HepG2 (cell line): ENCODE measurements around the gene IPO8. TPM values are rescaled to one million over a fixed set of nuclear protein-coding genes. Genes with fewer than 3 reads are reported as not detected.
"Not testable (repeated sequence)": the region's sequence is repeated elsewhere in the genome, so short reads cannot be mapped to it uniquely, and the experiment has no call there.

Source experiments
- ATAC-seq: fragments of 200-7000 bp; cut with Tn5 transposase; 3 replicates; pipeline ENCODE4 v1.9.1; 2020; ENCODE audit warnings: mild to moderate bottlenecking, moderate library complexity
- BruUV-seq: library from RNA; stranded (reverse); fragments of 400-500 nt; replicated peaks from 2 replicates; lab custom pipeline; 2021; lab: Mats Ljungman, UMichigan
- CTCF ChIA-PET: fragments of 300-600 bp; formaldehyde crosslinking; extraction: SDS; loops from one replicate; lab custom pipeline; 2021; ENCODE audit warnings: low total read pairs, inconsistent platforms, low intra/inter-chr PET ratio; lab: Yijun Ruan, JAX
- POLR2A ChIA-PET: fragments of 350-600 bp; sonication (Branson Sonifier 250); formaldehyde crosslinking; loops from one replicate; lab custom pipeline; 2020; ENCODE audit warnings: antibody characterized with exemption, inconsistent platforms; lab: Yijun Ruan, JAX
- DNase-seq: peaks from one replicate; pipeline ENCODE4 v3.0.0-alpha.2; 2015; ENCODE audit warnings: low spot score
- FAIRE-seq: peaks from 3 replicates; lab custom pipeline; 2011; peaks lifted over from hg19 to GRCh38; lab: Jason Lieb, UNC
- H2AFZ ChIP-seq: one replicate; pipeline ENCODE4 v1.6.1; 2011; ENCODE audit warnings: low read length, inconsistent platforms
- H3K27ac ChIP-seq: fragments of 300-600 bp; 3 replicates; pipeline ENCODE4 v1.8.0; 2011; ENCODE audit warnings: mixed run types, mild to moderate bottlenecking, mixed read lengths, low read length, inconsistent platforms; ENCODE audit not compliant: insufficient read depth; ENCODE audit errors: extremely low read length
- H3K27me3 ChIP-seq, 2 experiments: fragments of 200-600 bp in 1 of 2; 2 replicates in 1 of 2; 3 replicates in 1 of 2; pipeline versions ENCODE4 v1.6.0 to v1.8.0; 2011; ENCODE audit warnings: low read length in 2 of 2, mild to moderate bottlenecking in 2 of 2, moderate library complexity in 2 of 2, inconsistent platforms in 1 of 2; ENCODE audit not compliant: insufficient read depth in 2 of 2, control insufficient read depth in 1 of 2
- H3K36me3 ChIP-seq, 2 experiments: fragments of 200-600 bp in 1 of 2; replicated peaks in 1 of 2; 2 replicates in 1 of 2; 3 replicates in 1 of 2; pipeline versions ENCODE4 v1.5.1 to v1.8.0; 2011; ENCODE audit warnings: low read length in 2 of 2, inconsistent platforms in 1 of 2; ENCODE audit not compliant: insufficient read depth in 2 of 2, control insufficient read depth in 1 of 2
- H3K4me1 ChIP-seq: 2 replicates; pipeline ENCODE4 v1.5.1; 2012; ENCODE audit warnings: low read length, inconsistent platforms; ENCODE audit not compliant: insufficient read depth
- H3K4me2 ChIP-seq: 2 replicates; pipeline ENCODE4 v1.6.0; 2011; ENCODE audit warnings: low read depth, low read length, inconsistent platforms
- H3K4me3 ChIP-seq, 3 experiments: fragments of 200-600 bp in 1 of 3; sonication (generic), shearing (Covaris generic) in 1 of 3; replicated peaks in 1 of 3; 2 replicates each; pipeline ENCODE4 v1.5.1; 2011 to 2016; ENCODE audit warnings: low read length in 3 of 3, inconsistent platforms in 2 of 3, low read depth in 2 of 3, mild to moderate bottlenecking in 2 of 3, control low read depth in 1 of 3, mixed read lengths in 1 of 3; ENCODE audit not compliant: insufficient read depth in 1 of 3
- H3K79me2 ChIP-seq: one replicate; pipeline ENCODE4 v1.6.1; 2011; ENCODE audit warnings: low read length, inconsistent platforms; ENCODE audit not compliant: insufficient read depth
- H3K9ac ChIP-seq: 2 replicates; pipeline ENCODE4 v1.6.0; 2011; ENCODE audit warnings: mild to moderate bottlenecking, low read depth, low read length, inconsistent platforms; ENCODE audit not compliant: insufficient read depth
- H3K9me3 ChIP-seq: 2 replicates; pipeline ENCODE4 v1.5.1; 2012; ENCODE audit warnings: mild to moderate bottlenecking, low read length
- H4K20me1 ChIP-seq: 2 replicates; pipeline ENCODE4 v1.6.0; 2011; ENCODE audit warnings: inconsistent platforms, mild to moderate bottlenecking, low read length, moderate library complexity; ENCODE audit not compliant: insufficient read depth
- MAFG ChIP-seq: sonication (generic); formaldehyde crosslinking; IDR thresholded peaks from 2 replicates; pipeline ENCODE4 v1.5.1; 2020; ENCODE audit warnings: mild to moderate bottlenecking, missing genetic modification reagents
- MYNN ChIP-seq: sonication (generic); formaldehyde crosslinking; IDR thresholded peaks from 2 replicates; pipeline ENCODE4 v1.4.0; 2020; ENCODE audit warnings: mild to moderate bottlenecking, low read depth, missing genetic modification reagents
- NAIF1 ChIP-seq: sonication (generic); formaldehyde crosslinking; IDR thresholded peaks from 2 replicates; pipeline ENCODE4 v1.5.0; 2020; ENCODE audit warnings: mild to moderate bottlenecking, missing genetic modification reagents, borderline replicate concordance
- NCOA2 ChIP-seq: sonication (generic); formaldehyde crosslinking; IDR thresholded peaks from 2 replicates; pipeline ENCODE4 v1.8.0; 2022; ENCODE audit warnings: inconsistent platforms
- NFE2 ChIP-seq: sonication (generic); formaldehyde crosslinking; IDR thresholded peaks from 2 replicates; pipeline ENCODE4 v1.4.0; 2020; ENCODE audit warnings: missing genetic modification reagents
- SIN3B ChIP-seq: fragments of 150-350 bp; IDR thresholded peaks from 2 replicates; pipeline ENCODE4 v1.6.1; 2014; ENCODE audit warnings: low read length
- TCF7 ChIP-seq: sonication (generic); IDR thresholded peaks from 2 replicates; pipeline ENCODE4 v1.6.1; 2016; ENCODE audit warnings: antibody characterized with exemption, low read depth
- WGBS: methylation state at CpG from one replicate; pipeline ENCODE4 v1.1.6; 2017; ENCODE audit warnings: low lambda C conversion rate; 5-methylcytosine and 5-hydroxymethylcytosine counted together
- in situ Hi-C: cut with HindIII; loops from 2 replicates; pipeline ENCODE4 v1.10.0; 2017; ENCODE audit warnings: low pct_unique_long_range_greater_than_20kb; ENCODE audit not compliant: extremely low pct_ligation_motif_present
- intact Hi-C: fragments of 100-400 bp; cut with micrococcal nuclease; formaldehyde crosslinking; loops from one replicate; pipeline ENCODE4 v1.10.0; 2022; ENCODE audit not compliant: unreplicated experiment
- polyA plus RNA-seq, 8 experiments: library from polyadenylated mRNA; depleted of rRNA in 3 of 8; stranded (reverse) in 7 of 8; unstranded in 1 of 8; fragments of >200 nt; fragmentation: Illumina TruSeq in 4 of 8; extraction: Trizol in 4 of 8; gene quantifications; 2 replicates each; pipeline versions ENCODE4 v1.2.1 to v1.2.3, GENCODE V29; 2011 to 2016; ENCODE audit warnings: low read depth in 4 of 8, missing spikeins in 1 of 8, mixed read lengths in 1 of 8; ENCODE audit not compliant: insufficient read depth in 1 of 8
- total RNA-seq, 5 experiments: library from RNA; depleted of rRNA; stranded (reverse); fragments of >200 nt; fragmentation: Illumina TruSeq; extraction: Trizol; gene quantifications; 2 replicates each; pipeline ENCODE4 v1.2.3, GENCODE V29; 2016; ENCODE audit warnings: low read depth in 1 of 5
- TF ChIP-seq, protein P1 (sequence below): sonication (generic); formaldehyde crosslinking; conservative IDR thresholded peaks from 2 replicates; pipeline ENCODE4 v1.8.1; 2023; ENCODE audit warnings: missing genetic modification reagents
- TF ChIP-seq, protein P2 (sequence below): sonication (generic); formaldehyde crosslinking; IDR thresholded peaks from 2 replicates; pipeline ENCODE4 v1.5.0; 2020; ENCODE audit warnings: missing genetic modification reagents, mild to moderate bottlenecking, borderline replicate concordance
- TF ChIP-seq, protein P3 (sequence below): sonication (generic); formaldehyde crosslinking; IDR thresholded peaks from 2 replicates; pipeline ENCODE4 v1.4.0; 2020; ENCODE audit warnings: missing genetic modification reagents, mild to moderate bottlenecking, borderline replicate concordance
- TF ChIP-seq, protein P4 (sequence below): IDR thresholded peaks from 2 replicates; pipeline ENCODE4 v1.4.0; 2020; ENCODE audit warnings: mild to moderate bottlenecking, missing genetic modification reagents
- TF ChIP-seq, protein P5 (sequence below): sonication (generic); formaldehyde crosslinking; IDR thresholded peaks from 2 replicates; pipeline ENCODE4 v1.4.0; 2020; ENCODE audit warnings: missing genetic modification reagents

Gene IPO8
- total and polyA plus RNA-seq, 2 of the 13 experiments (the other 11 are each of a cell fraction or from before 2014, with no cell fraction given): 6.3 to 21.8 TPM

DNA sequence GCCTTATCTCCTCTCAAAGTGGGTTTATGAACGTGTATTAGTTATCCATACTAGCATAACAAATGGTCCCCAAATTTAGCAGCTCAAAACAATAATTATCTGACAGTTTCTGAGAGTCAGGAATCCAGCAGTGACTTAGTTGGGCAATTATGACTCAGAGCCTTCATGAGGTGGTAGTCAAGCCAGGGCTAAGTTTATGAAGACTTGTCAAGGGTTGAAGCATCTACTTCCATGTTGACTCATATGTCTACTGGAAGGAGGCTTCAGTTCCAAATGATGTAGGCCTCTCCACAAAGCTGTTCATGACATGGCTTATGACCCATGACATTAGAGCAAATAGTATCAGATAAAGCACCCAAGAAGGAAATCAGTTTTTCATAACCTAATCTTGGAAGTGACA is 73.2 kb downstream of the IPO8 start (continued):
- TF ChIP-seq, protein P1, sequence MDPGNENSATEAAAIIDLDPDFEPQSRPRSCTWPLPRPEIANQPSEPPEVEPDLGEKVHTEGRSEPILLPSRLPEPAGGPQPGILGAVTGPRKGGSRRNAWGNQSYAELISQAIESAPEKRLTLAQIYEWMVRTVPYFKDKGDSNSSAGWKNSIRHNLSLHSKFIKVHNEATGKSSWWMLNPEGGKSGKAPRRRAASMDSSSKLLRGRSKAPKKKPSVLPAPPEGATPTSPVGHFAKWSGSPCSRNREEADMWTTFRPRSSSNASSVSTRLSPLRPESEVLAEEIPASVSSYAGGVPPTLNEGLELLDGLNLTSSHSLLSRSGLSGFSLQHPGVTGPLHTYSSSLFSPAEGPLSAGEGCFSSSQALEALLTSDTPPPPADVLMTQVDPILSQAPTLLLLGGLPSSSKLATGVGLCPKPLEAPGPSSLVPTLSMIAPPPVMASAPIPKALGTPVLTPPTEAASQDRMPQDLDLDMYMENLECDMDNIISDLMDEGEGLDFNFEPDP (CRISPR knock-in tag): no peak
- TF ChIP-seq NAIF1 (CRISPR knock-in tag) (no peak), NCOA2 (CRISPR knock-in tag) (no peak), MAFG (CRISPR knock-in tag) (no peak), MYNN (no peak), SIN3B (no peak), NFE2 (CRISPR knock-in tag) (no peak)
- TF ChIP-seq, protein P2, sequence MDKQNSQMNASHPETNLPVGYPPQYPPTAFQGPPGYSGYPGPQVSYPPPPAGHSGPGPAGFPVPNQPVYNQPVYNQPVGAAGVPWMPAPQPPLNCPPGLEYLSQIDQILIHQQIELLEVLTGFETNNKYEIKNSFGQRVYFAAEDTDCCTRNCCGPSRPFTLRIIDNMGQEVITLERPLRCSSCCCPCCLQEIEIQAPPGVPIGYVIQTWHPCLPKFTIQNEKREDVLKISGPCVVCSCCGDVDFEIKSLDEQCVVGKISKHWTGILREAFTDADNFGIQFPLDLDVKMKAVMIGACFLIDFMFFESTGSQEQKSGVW (CRISPR knock-in tag): no peak

DNA sequence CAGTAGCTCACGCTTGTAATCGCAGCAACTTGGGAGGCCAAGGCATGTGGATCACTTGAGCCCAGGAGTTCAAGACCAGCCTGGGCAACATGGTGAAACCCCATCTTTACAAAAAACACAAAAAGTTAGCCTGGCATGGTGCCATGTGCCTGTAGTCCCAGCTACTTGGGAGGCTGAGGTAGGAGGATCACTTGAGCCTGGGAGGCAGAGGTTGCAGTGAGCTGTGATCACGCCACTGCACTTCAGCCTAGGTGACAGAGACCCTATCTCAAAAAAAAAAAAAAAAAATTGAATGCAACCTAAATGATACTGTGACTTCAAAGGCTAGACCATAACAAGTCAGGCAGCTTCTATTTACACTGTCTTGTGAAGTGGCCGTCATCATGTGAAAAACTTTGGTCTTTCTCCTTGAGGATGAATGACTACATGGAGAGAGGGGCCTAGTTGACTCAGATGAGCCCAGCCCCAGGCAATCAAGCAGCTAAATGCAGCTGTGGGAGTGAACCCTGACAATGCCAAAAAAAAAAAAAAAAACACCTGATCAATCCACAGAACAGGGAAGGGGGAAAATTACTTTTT is 73.9 kb downstream of the IPO8 start:
- POLR2A ChIA-PET: interaction anchor here (0.8 kb wide), 1 partner anchor 8 kb away, joined by 5 read pairs; no protein-coding TSS in a partner anchor
- CTCF ChIA-PET, BruUV-seq, H3K9ac ChIP-seq, H3K27ac ChIP-seq, FAIRE-seq, H4K20me1 ChIP-seq, H3K9me3 ChIP-seq, in situ Hi-C loops, H3K79me2 ChIP-seq, H3K27me3 ChIP-seq, H3K4me3 ChIP-seq, H3K36me3 ChIP-seq, H3K4me2 ChIP-seq, H2AFZ ChIP-seq: not testable (repeated sequence)
- DNase-seq (peak; percentile 68), ATAC-seq (peak; percentile 72)
- intact Hi-C loops: loop anchor here (10.0 kb wide), 1 partner anchor 117 kb away; no protein-coding TSS in a partner anchor
- 71% methylated on average over 4 of the region's 4 CpGs for WGBS
- H3K4me1 ChIP-seq: peaks cover 36% of the 10 kb centered on the region
- TF ChIP-seq TCF7: peak; percentile 86
- TF ChIP-seq, protein P3, sequence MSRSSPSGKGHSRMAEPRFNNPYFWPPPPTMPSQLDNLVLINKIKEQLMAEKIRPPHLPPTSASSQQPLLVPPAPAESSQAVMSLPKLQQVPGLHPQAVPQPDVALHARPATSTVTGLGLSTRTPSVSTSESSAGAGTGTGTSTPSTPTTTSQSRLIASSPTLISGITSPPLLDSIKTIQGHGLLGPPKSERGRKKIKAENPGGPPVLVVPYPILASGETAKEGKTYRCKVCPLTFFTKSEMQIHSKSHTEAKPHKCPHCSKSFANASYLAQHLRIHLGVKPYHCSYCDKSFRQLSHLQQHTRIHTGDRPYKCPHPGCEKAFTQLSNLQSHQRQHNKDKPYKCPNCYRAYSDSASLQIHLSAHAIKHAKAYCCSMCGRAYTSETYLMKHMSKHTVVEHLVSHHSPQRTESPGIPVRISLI (CRISPR knock-in tag): peak; percentile 74; the same call in 1 of the 2 replicates
- TF ChIP-seq, protein P4, sequence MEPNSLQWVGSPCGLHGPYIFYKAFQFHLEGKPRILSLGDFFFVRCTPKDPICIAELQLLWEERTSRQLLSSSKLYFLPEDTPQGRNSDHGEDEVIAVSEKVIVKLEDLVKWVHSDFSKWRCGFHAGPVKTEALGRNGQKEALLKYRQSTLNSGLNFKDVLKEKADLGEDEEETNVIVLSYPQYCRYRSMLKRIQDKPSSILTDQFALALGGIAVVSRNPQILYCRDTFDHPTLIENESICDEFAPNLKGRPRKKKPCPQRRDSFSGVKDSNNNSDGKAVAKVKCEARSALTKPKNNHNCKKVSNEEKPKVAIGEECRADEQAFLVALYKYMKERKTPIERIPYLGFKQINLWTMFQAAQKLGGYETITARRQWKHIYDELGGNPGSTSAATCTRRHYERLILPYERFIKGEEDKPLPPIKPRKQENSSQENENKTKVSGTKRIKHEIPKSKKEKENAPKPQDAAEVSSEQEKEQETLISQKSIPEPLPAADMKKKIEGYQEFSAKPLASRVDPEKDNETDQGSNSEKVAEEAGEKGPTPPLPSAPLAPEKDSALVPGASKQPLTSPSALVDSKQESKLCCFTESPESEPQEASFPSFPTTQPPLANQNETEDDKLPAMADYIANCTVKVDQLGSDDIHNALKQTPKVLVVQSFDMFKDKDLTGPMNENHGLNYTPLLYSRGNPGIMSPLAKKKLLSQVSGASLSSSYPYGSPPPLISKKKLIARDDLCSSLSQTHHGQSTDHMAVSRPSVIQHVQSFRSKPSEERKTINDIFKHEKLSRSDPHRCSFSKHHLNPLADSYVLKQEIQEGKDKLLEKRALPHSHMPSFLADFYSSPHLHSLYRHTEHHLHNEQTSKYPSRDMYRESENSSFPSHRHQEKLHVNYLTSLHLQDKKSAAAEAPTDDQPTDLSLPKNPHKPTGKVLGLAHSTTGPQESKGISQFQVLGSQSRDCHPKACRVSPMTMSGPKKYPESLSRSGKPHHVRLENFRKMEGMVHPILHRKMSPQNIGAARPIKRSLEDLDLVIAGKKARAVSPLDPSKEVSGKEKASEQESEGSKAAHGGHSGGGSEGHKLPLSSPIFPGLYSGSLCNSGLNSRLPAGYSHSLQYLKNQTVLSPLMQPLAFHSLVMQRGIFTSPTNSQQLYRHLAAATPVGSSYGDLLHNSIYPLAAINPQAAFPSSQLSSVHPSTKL (CRISPR knock-in tag): peak; percentile 59
- TF ChIP-seq, protein P5, sequence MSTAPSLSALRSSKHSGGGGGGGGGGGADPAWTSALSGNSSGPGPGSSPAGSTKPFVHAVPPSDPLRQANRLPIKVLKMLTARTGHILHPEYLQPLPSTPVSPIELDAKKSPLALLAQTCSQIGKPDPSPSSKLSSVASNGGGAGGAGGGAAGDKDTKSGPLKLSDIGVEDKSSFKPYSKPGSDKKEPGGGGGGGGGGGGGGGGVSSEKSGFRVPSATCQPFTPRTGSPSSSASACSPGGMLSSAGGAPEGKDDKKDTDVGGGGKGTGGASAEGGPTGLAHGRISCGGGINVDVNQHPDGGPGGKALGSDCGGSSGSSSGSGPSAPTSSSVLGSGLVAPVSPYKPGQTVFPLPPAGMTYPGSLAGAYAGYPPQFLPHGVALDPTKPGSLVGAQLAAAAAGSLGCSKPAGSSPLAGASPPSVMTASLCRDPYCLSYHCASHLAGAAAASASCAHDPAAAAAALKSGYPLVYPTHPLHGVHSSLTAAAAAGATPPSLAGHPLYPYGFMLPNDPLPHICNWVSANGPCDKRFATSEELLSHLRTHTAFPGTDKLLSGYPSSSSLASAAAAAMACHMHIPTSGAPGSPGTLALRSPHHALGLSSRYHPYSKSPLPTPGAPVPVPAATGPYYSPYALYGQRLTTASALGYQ: 0 out of 2 replicates have a peak, but pooled peaks have one; percentile 25
